Panc1 (cell line): ENCODE measurements around the gene NME4.

Source experiments
- POLR2AphosphoS5 ChIP-seq: IDR thresholded peaks from 2 replicates; pipeline ENCODE4 v1.6.1; 2012; ENCODE audit warnings: mild to moderate bottlenecking, low read depth, low read length, moderate library complexity
- SIN3A ChIP-seq: IDR thresholded peaks from 2 replicates; pipeline ENCODE4 v1.6.1; 2012; ENCODE audit warnings: low read depth, mild to moderate bottlenecking, low read length, moderate library complexity, borderline replicate concordance; ENCODE audit not compliant: insufficient read depth
- TF ChIP-seq, protein P1 (sequence below), 2 experiments: IDR thresholded peaks; 2 replicates each; pipeline ENCODE4 v1.6.1; 2011 to 2012; ENCODE audit warnings: low read depth in 2 of 2, control low read depth in 1 of 2, low read length in 1 of 2, mild to moderate bottlenecking in 1 of 2, moderate library complexity in 1 of 2; ENCODE audit not compliant: insufficient read depth in 1 of 2
- TF ChIP-seq, protein P2 (sequence below): fragments of 450-650 bp; IDR thresholded peaks from 2 replicates; pipeline ENCODE4 v1.5.1; 2017; ENCODE audit warnings: mild to moderate bottlenecking

DNA sequence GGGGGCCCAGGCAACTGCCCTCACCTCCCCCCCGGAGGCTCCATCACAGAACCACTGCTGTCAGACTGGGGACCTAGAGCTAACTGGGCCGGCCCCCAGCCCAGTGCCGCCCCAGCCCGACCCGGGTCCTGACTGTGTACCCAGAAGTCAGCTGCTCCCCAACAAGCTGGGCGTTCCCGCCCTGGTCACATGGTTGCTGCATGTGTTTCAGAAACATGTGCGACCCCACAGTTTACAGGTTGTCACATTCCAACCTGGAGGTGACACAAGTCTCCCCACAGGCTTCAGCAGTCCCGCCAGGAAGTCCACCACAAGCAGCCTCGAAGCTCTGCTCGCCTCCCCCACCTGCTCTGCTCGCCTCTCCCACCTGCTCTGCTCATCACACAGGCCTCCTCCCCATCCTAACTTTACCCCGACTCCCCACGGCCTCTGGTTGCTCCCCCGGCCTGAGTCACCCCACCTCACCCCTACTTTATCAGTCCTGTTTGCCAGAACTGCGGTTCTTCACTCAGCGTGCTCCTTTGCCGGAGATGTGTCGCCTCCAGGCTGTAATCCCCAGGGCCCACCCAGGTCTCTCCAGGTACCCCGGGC lies 27.6 kb upstream of the NME4 start:
- TF ChIP-seq, protein P1, sequence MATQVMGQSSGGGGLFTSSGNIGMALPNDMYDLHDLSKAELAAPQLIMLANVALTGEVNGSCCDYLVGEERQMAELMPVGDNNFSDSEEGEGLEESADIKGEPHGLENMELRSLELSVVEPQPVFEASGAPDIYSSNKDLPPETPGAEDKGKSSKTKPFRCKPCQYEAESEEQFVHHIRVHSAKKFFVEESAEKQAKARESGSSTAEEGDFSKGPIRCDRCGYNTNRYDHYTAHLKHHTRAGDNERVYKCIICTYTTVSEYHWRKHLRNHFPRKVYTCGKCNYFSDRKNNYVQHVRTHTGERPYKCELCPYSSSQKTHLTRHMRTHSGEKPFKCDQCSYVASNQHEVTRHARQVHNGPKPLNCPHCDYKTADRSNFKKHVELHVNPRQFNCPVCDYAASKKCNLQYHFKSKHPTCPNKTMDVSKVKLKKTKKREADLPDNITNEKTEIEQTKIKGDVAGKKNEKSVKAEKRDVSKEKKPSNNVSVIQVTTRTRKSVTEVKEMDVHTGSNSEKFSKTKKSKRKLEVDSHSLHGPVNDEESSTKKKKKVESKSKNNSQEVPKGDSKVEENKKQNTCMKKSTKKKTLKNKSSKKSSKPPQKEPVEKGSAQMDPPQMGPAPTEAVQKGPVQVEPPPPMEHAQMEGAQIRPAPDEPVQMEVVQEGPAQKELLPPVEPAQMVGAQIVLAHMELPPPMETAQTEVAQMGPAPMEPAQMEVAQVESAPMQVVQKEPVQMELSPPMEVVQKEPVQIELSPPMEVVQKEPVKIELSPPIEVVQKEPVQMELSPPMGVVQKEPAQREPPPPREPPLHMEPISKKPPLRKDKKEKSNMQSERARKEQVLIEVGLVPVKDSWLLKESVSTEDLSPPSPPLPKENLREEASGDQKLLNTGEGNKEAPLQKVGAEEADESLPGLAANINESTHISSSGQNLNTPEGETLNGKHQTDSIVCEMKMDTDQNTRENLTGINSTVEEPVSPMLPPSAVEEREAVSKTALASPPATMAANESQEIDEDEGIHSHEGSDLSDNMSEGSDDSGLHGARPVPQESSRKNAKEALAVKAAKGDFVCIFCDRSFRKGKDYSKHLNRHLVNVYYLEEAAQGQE (IDR thresholded peaks at IDR 0.05; ENCODE audit: insufficient read depth in 1 of 2, low read depth in 2 of 2, low read length in 1 of 2): no peak
- TF ChIP-seq, protein P2, sequence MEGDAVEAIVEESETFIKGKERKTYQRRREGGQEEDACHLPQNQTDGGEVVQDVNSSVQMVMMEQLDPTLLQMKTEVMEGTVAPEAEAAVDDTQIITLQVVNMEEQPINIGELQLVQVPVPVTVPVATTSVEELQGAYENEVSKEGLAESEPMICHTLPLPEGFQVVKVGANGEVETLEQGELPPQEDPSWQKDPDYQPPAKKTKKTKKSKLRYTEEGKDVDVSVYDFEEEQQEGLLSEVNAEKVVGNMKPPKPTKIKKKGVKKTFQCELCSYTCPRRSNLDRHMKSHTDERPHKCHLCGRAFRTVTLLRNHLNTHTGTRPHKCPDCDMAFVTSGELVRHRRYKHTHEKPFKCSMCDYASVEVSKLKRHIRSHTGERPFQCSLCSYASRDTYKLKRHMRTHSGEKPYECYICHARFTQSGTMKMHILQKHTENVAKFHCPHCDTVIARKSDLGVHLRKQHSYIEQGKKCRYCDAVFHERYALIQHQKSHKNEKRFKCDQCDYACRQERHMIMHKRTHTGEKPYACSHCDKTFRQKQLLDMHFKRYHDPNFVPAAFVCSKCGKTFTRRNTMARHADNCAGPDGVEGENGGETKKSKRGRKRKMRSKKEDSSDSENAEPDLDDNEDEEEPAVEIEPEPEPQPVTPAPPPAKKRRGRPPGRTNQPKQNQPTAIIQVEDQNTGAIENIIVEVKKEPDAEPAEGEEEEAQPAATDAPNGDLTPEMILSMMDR: no peak
- TF ChIP-seq POLR2AphosphoS5 (no peak), SIN3A (no peak)
